ENCODE data around the gene PRDX2. TPM values are rescaled to one million over a fixed set of nuclear protein-coding genes. Genes with fewer than 3 reads are reported as not detected.

Gene PRDX2
- total and polyA plus RNA-seq, 2 experiments from 2014 or later: 497 to 581 TPM

DNA sequence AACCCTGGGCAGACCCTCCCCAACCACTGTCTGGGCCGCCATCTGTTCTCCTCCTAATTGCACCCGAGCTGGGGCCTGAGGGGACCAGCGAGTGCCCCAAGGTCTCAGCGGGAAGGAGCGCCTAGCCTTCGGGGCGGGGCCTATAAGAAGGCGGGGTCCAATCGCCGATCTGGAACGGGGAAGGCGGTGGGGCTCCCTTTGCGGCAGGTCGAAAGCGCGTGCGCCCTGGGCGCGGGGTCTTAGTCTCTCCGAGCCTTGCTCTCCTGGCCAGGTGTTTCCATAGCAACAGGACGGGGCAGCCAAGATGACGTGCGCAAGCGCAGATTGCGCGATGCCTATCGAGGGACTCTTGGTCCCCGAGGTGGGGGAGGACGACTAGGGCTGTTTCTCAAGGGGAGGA is 39.5 kb upstream of the PRDX2 start:
- TF ChIP-seq, protein P1, sequence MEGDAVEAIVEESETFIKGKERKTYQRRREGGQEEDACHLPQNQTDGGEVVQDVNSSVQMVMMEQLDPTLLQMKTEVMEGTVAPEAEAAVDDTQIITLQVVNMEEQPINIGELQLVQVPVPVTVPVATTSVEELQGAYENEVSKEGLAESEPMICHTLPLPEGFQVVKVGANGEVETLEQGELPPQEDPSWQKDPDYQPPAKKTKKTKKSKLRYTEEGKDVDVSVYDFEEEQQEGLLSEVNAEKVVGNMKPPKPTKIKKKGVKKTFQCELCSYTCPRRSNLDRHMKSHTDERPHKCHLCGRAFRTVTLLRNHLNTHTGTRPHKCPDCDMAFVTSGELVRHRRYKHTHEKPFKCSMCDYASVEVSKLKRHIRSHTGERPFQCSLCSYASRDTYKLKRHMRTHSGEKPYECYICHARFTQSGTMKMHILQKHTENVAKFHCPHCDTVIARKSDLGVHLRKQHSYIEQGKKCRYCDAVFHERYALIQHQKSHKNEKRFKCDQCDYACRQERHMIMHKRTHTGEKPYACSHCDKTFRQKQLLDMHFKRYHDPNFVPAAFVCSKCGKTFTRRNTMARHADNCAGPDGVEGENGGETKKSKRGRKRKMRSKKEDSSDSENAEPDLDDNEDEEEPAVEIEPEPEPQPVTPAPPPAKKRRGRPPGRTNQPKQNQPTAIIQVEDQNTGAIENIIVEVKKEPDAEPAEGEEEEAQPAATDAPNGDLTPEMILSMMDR (IDR thresholded peaks at IDR 0.05; ENCODE audit: poor library complexity): no peak
- no peak for TF ChIP-seq EZH2 (IDR thresholded peaks at IDR 0.05; ENCODE audit: borderline replicate concordance)
- TF ChIP-seq EZH2phosphoT487 (IDR thresholded peaks at IDR 0.05; ENCODE audit: low read depth, severe bottlenecking, unreplicated experiment): no peak
- H3K4me1 ChIP-seq (ENCODE audit: insufficient read depth): no peaks in the 10 kb centered on the region
- H3K27ac ChIP-seq: no peak overlapping the region
- no peaks in the 10 kb centered on the region for H3K79me2 ChIP-seq
- WGBS (ENCODE audit: low lambda C conversion rate, missing lambda C conversion rate): 1% methylated on average over 29 of the region's 29 CpGs
- H3K4me2 ChIP-seq: peak overlapping the region; percentile 77
- no peaks in the 10 kb centered on the region for H3K9me3 ChIP-seq (ENCODE audit: low read depth)
- no peaks in the 10 kb centered on the region for H3K36me3 ChIP-seq (replicated peaks; ENCODE audit: insufficient read depth, low read depth)
- no peaks in the 10 kb centered on the region for H3K9me2 ChIP-seq (replicated peaks; ENCODE audit: insufficient read depth)
- H3K27me3 ChIP-seq: peaks cover 57% of the 10 kb centered on the region
- peak; percentile 77 for DNase-seq (ENCODE audit: low spot score)
- H4K20me1 ChIP-seq (ENCODE audit: insufficient read depth, poor library complexity, severe bottlenecking): no peaks in the 10 kb centered on the region
- no peak overlapping the region for H2AFZ ChIP-seq
- H3K4me3 ChIP-seq: no peak overlapping the region

- Histone ChIP-seq H3K79me2 (no peaks in the 10 kb centered on the region), H2AFZ (no peak overlapping the region), H3K36me3 (replicated peaks; ENCODE audit: insufficient read depth, low read depth) (no peaks in the 10 kb centered on the region), H3K4me2 (peak overlapping the region; percentile 77), H3K27ac (no peak overlapping the region), H3K9me2 (replicated peaks; ENCODE audit: insufficient read depth) (no peaks in the 10 kb centered on the region), H3K4me3 (no peak overlapping the region), H3K27me3 (peaks cover 64% of the 10 kb centered on the region), H4K20me1 (ENCODE audit: insufficient read depth, poor library complexity, severe bottlenecking) (no peaks in the 10 kb centered on the region), H3K9me3 (ENCODE audit: low read depth) (no peaks in the 10 kb centered on the region), H3K4me1 (ENCODE audit: insufficient read depth) (no peaks in the 10 kb centered on the region)
- TF ChIP-seq EZH2 (IDR thresholded peaks at IDR 0.05; ENCODE audit: borderline replicate concordance) (no peak), EZH2phosphoT487 (IDR thresholded peaks at IDR 0.05; ENCODE audit: low read depth, severe bottlenecking, unreplicated experiment) (no peak)
- TF ChIP-seq, protein P1 (IDR thresholded peaks at IDR 0.05; ENCODE audit: poor library complexity): no peak
- DNase-seq (ENCODE audit: low spot score): peak; percentile 79
- 37% methylated on average over 36 of the region's 43 CpGs for WGBS (ENCODE audit: low lambda C conversion rate, missing lambda C conversion rate)
Observed at GRCh38 chr19:12840091-12841079, 38.8 kb upstream of the PRDX2 start.

GRCh38 chr19:12838886-12839756 is 37.5 kb upstream of the PRDX2 start:
- H3K36me3 ChIP-seq (replicated peaks; ENCODE audit: insufficient read depth, low read depth): no peaks in the 10 kb centered on the region
- no peaks in the 10 kb centered on the region for H3K9me2 ChIP-seq (replicated peaks; ENCODE audit: insufficient read depth)
- H3K79me2 ChIP-seq: no peaks in the 10 kb centered on the region
- H3K9me3 ChIP-seq (ENCODE audit: low read depth): no peaks in the 10 kb centered on the region
- TF ChIP-seq, protein P1 (IDR thresholded peaks at IDR 0.05; ENCODE audit: poor library complexity): no peak
- TF ChIP-seq EZH2 (IDR thresholded peaks at IDR 0.05; ENCODE audit: borderline replicate concordance) (no peak), EZH2phosphoT487 (IDR thresholded peaks at IDR 0.05; ENCODE audit: low read depth, severe bottlenecking, unreplicated experiment) (no peak)
- no peak overlapping the region for H3K4me3 ChIP-seq
- H2AFZ ChIP-seq: peak overlapping the region; percentile 26
- H3K27ac ChIP-seq: no peak overlapping the region
- H4K20me1 ChIP-seq (ENCODE audit: insufficient read depth, poor library complexity, severe bottlenecking): no peaks in the 10 kb centered on the region
- H3K4me1 ChIP-seq (ENCODE audit: insufficient read depth): no peaks in the 10 kb centered on the region
- peaks cover 77% of the 10 kb centered on the region for H3K27me3 ChIP-seq
- DNase-seq (ENCODE audit: low spot score): no peak
- 68% methylated on average over 8 of the region's 21 CpGs for WGBS (ENCODE audit: low lambda C conversion rate, missing lambda C conversion rate)
- peak overlapping the region; percentile 91 for H3K4me2 ChIP-seq

Measured in hepatocyte (in vitro differentiated cells).